NCI-H82 treated with DMSO at 0.1 percent for 48 hours (cell line): Measurements from ENCODE around the gene ELAVL3.
"Not testable (repeated sequence)": the region's sequence is repeated elsewhere in the genome, so short reads cannot be mapped to it uniquely, and the experiment has no call there.

Experiments
- DNase-seq: peaks from one replicate; lab custom pipeline; 2025; ENCODE audit not compliant: unreplicated experiment; lab: John Stamatoyannopoulos, UW

ELAVL3 gene

DNA sequence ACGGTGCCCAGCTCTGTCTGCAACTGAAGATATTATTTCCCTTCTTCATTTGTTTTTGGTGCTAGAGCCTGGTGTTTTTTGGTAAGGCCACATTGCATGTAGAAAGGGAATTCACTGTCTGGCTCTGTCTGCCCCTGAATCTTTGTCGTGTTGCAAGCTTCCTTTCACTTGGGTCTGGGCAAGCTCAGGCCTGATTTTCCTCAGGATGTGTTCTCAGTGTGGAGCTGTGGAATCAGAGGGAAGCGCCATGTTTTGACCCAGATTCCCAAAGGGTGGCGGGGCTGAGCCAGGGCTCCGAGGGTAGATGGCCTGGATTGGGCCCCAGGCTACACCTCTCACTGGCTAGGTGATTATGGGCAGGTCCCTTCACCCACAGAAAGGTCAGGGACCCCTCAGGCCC is 36.8 kb downstream of the ELAVL3 start:
- no peak for DNase-seq

- DNase-seq: no peak
Observed at GRCh38 chr19:11437955-11438354, 42.9 kb downstream of the ELAVL3 start.

GRCh38 chr19:11435833-11436313 is 45.0 kb downstream of the ELAVL3 start:
- no peak for DNase-seq

- DNase-seq: peak; percentile 96
Observed at GRCh38 chr19:11435057-11435832, 45.6 kb downstream of the ELAVL3 start, which contains the start of the genes ODAD3 and PRKCSH. Gene ODAD3 (minus strand): TSS chr19:11435121. CDS start chr19:11435016, 105 bp downstream. Gene PRKCSH (plus strand): TSS chr19:11435635. CDS start chr19:11436118, 483 bp downstream.

GRCh38 chr19:11434703-11435056 is 46.2 kb downstream of the ELAVL3 start:
- DNase-seq: no peak

GRCh38 chr19:11433526-11433925 is 47.3 kb downstream of the ELAVL3 start:
- not testable (repeated sequence) for DNase-seq

GRCh38 chr19:11426656-11427055 is 54.2 kb downstream of the ELAVL3 start:
- no peak for DNase-seq

DNA sequence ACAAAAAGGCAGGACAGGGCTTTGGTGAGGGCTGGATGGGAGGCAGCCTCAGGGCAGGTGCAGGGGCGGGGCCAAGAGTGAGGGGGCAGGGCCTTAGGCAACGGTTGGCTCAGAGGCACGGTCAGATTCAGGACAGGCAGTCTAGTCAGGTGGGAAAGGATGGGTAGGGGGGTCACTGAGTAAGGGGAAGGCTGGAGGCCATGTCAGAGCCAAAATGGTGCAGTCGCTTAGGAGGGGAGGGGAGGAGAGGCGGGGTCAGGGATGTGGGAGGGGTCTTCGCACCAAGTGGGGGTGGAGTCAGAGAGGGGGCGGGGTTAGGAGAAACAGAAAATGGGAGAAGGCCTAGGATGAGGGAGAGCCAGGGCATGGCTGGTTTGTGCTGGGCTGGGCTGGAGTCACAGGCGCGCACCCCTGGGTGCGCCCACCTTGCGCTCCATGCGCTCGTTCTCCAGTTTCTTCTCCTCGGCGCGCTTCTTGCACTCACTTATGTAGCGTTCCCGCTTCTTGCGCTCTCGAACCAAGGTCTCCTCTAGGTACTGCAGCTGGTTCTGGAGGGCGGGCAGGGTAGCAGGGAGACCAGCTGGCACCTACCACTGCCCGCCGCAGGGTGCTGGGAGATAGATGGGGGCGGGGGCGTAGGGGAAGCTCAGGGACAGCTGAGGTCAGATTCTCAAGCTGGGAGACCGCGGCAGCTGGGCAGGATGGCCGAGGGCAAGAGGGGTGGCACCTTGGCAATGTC is 55.0 kb downstream of the ELAVL3 start:
- no peak for DNase-seq

- no peak for DNase-seq
Observed at GRCh38 chr19:11423791-11424181, 57.1 kb downstream of the ELAVL3 start.

DNA sequence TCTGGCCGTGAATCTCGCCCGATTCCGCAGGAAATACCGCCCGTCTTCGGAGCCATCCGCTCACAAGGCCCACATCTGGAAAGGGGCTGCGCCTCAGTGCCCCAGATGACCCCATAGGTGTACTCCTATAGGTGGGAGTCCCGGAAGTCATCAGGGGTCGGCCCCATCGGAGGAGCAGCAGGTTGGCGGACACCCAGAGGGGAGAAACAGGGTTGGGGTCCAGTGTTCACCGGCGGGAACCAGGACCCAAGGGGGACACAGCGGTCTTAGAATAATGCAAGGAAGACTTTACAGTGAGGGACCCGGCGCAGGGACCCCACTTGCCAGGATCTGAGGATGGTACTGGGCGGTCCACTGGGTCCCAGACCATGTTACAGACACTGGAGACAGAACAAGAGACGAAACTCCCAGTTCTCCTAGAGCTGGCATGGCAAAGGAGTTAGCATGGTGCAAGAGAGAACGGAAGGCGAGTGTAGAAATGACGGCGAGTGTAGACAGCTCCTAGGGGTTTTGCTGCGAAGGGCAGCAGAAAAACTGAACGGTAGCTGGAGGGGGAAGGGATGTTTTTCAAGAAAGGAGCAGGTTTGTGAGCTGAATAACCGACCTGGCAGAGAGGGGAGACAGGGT is 57.6 kb downstream of the ELAVL3 start:
- no peak for DNase-seq

GRCh38 chr19:11422163-11423065 is 58.4 kb downstream of the ELAVL3 start:
- DNase-seq: no peak

GRCh38 chr19:11421371-11422098 is 59.3 kb downstream of the ELAVL3 start:
- DNase-seq: no peak

DNA sequence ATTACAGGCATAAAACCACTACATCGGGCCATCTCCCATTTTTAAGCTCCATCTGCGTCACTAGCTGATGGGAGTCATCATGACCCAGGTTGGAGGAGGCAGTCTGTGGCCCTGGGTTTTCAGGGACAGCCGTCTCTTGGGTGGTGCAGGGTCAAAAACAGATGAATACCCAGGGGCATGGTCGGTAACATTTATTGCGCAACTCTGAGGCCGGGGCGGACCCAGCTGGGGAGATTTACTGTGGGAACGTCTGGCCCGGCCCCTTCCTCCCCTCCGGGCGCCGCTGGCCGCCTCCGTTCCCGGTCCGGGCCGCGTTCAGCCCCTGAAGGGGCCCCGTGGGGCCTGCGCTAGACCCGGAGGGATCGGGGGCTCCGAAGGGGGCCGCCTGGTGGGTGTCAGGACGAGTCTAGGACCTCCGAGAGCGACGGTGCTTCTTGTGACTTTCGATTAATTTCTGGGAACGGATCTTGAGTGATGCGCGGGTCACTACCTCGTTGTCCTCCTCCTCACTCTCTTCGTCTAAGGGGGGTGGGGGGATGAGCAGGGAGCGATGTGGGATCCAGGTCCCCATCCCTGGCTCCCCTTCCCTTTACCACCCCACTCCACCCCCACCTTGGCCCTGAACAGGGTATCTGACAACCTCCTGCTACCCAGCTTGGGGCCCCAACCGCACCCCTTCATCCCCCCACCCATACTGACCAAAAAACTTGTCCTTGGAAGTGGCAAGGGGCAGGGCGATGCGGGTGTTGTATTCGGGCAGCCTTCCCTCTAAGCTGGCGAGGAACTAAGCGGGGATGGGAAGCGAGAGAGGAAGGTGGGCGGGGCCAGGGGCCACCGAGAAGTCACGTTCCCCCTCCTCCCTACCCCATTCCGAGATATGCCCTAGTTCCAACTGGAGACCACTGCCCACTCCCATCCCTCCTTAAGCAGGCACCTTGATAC is 60.1 kb downstream of the ELAVL3 start:
- DNase-seq: no peak

GRCh38 chr19:11418549-11419506 is 62.0 kb downstream of the ELAVL3 start, which contains the start of gene RGL3:
Gene RGL3 (minus strand): TSS chr19:11419314. CDS start chr19:11419278, 36 bp downstream.
- no peak for DNase-seq

DNA sequence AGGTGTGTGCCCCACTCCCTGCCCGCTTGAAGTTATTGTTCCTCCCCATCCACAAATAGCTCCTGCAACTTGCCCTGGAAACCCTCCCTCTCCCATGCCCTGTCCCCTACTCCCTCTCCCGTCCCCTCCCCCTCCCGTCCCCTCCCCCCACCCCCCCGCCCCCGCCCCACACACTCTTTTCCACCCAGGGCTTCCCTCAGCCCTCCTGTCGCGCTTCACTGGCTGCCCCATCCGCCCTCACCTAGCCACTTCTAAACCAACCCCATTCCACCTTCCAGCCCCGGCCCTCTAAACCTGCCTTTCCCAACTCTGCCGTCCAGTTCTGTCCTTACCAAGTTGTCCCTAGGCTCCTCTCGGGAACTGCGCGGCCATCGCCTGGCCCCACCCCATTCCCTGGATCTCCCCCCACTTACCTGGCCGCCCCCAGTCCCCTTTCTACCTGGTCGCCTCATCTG is 62.7 kb downstream of the ELAVL3 start:
- DNase-seq: no peak

GRCh38 chr19:11416346-11417052 is 64.3 kb downstream of the ELAVL3 start:
- no peak for DNase-seq

- peak; percentile 96 for DNase-seq
Observed at GRCh38 chr19:11414544-11414943, 66.3 kb downstream of the ELAVL3 start.
